SK-N-SH treated with all-trans-retinoic acid at 6 μM for 48 hours (cell line): ENCODE results near the gene PPIC.

ENCODE experiments used
- ATAC-seq: fragments of 200-7000 bp; cut with Tn5 transposase; 3 replicates; pipeline ENCODE4 v1.9.1; 2020; ENCODE audit warnings: mild to moderate bottlenecking, moderate library complexity
- ARNTL ChIP-seq: fragments of 450-650 bp; formaldehyde crosslinking; IDR thresholded peaks from 2 replicates; pipeline ENCODE4 v1.5.0; 2020; ENCODE audit warnings: low read depth, mild to moderate bottlenecking, moderate library complexity, borderline replicate concordance
- CSDC2 ChIP-seq: fragments of 250-450 bp; sonication (Bioruptor Pico); IDR thresholded peaks from 2 replicates; pipeline ENCODE4 v1.5.0; 2020; ENCODE audit warnings: mild to moderate bottlenecking, moderate library complexity
- ESRRG ChIP-seq: fragments of 250-450 bp; sonication (Bioruptor Pico); IDR thresholded peaks from 2 replicates; pipeline ENCODE4 v1.6.1; 2021; ENCODE audit warnings: mild to moderate bottlenecking
- GLIS3 ChIP-seq: fragments of 250-450 bp; sonication (Bioruptor Pico); IDR thresholded peaks from 2 replicates; pipeline ENCODE4 v1.5.0; 2020; ENCODE audit warnings: mild to moderate bottlenecking, moderate library complexity
- ISL1 ChIP-seq: fragments of 250-450 bp; sonication (Bioruptor Pico); IDR thresholded peaks from 2 replicates; pipeline ENCODE4 v2.1.2; 2022; ENCODE audit warnings: mild to moderate bottlenecking, moderate library complexity
- OSR1 ChIP-seq: fragments of 250-450 bp; sonication (Bioruptor Pico); IDR thresholded peaks from 2 replicates; pipeline ENCODE4 v1.8.0; 2022; ENCODE audit warnings: moderate library complexity, mild to moderate bottlenecking, inconsistent platforms
- PPARA ChIP-seq: fragments of 250-450 bp; sonication (Bioruptor Pico); IDR thresholded peaks from 2 replicates; pipeline ENCODE4 v1.5.0; 2020; ENCODE audit warnings: mild to moderate bottlenecking, borderline replicate concordance
- RARB ChIP-seq: fragments of 250-450 bp; sonication (Bioruptor Pico); IDR thresholded peaks from 2 replicates; pipeline ENCODE4 v1.8.0; 2021; ENCODE audit warnings: mild to moderate bottlenecking, moderate library complexity
- SNAI2 ChIP-seq: fragments of 250-450 bp; sonication (Bioruptor Pico); IDR thresholded peaks from 2 replicates; pipeline ENCODE4 v1.5.0; 2020; ENCODE audit warnings: mild to moderate bottlenecking, moderate library complexity
- TCF4 ChIP-seq: fragments of 250-450 bp; sonication (Bioruptor Pico); IDR thresholded peaks from 2 replicates; pipeline ENCODE4 v1.8.0; 2021; ENCODE audit warnings: mild to moderate bottlenecking, moderate library complexity, borderline replicate concordance
- TOX ChIP-seq: fragments of 250-450 bp; sonication (Bioruptor Pico); IDR thresholded peaks from 2 replicates; pipeline ENCODE4 v1.8.0; 2021; ENCODE audit warnings: mild to moderate bottlenecking, moderate library complexity, borderline replicate concordance
- ZC3H10 ChIP-seq: fragments of 250-450 bp; sonication (Bioruptor Pico); IDR thresholded peaks from 2 replicates; pipeline ENCODE4 v1.5.1; 2021; ENCODE audit warnings: mild to moderate bottlenecking, moderate library complexity
- ZFP3 ChIP-seq: fragments of 250-450 bp; sonication (Bioruptor Pico); IDR thresholded peaks from 2 replicates; pipeline ENCODE4 v1.5.0; 2020; ENCODE audit warnings: mild to moderate bottlenecking, moderate library complexity
- ZFP30 ChIP-seq: fragments of 450-650 bp; formaldehyde crosslinking; IDR thresholded peaks from 2 replicates; pipeline ENCODE4 v1.5.0; 2022; ENCODE audit warnings: mild to moderate bottlenecking, moderate library complexity
- ZNF565 ChIP-seq: fragments of 450-650 bp; formaldehyde crosslinking; conservative IDR thresholded peaks from 2 replicates; pipeline ENCODE4 v1.5.0; 2020; ENCODE audit warnings: low read depth, mild to moderate bottlenecking, moderate library complexity
- ZNF70 ChIP-seq: fragments of 450-650 bp; formaldehyde crosslinking; IDR thresholded peaks from 2 replicates; pipeline ENCODE4 v1.5.0; 2020; ENCODE audit warnings: mild to moderate bottlenecking, moderate library complexity
- ZNF8 ChIP-seq: fragments of 450-650 bp; formaldehyde crosslinking; IDR thresholded peaks from 2 replicates; pipeline ENCODE4 v1.5.0; 2020; ENCODE audit warnings: mild to moderate bottlenecking, moderate library complexity
- TF ChIP-seq, protein P1 (sequence below): fragments of 250-450 bp; sonication (Bioruptor Pico); IDR thresholded peaks from 2 replicates; pipeline ENCODE4 v1.5.0; 2020; ENCODE audit warnings: mild to moderate bottlenecking, moderate library complexity
- TF ChIP-seq, protein P2 (sequence below): fragments of 250-450 bp; sonication (Bioruptor Pico); IDR thresholded peaks from 2 replicates; pipeline ENCODE4 v1.8.0; 2021; ENCODE audit warnings: low read depth, mild to moderate bottlenecking, moderate library complexity, borderline replicate concordance
- TF ChIP-seq, protein P3 (sequence below): fragments of 250-450 bp; sonication (Bioruptor Pico); IDR thresholded peaks from 2 replicates; pipeline ENCODE4 v1.5.1; 2021; ENCODE audit warnings: mild to moderate bottlenecking, moderate library complexity
- TF ChIP-seq, protein P4 (sequence below): fragments of 250-450 bp; sonication (Bioruptor Pico); IDR thresholded peaks from 2 replicates; pipeline ENCODE4 v1.8.0; 2020; ENCODE audit warnings: mild to moderate bottlenecking, moderate library complexity, borderline replicate concordance
- TF ChIP-seq, protein P5 (sequence below): fragments of 250-450 bp; sonication (Bioruptor Pico); IDR thresholded peaks from 2 replicates; pipeline ENCODE4 v1.5.1; 2020; ENCODE audit warnings: low read depth, mild to moderate bottlenecking, moderate library complexity

The PPIC gene

DNA sequence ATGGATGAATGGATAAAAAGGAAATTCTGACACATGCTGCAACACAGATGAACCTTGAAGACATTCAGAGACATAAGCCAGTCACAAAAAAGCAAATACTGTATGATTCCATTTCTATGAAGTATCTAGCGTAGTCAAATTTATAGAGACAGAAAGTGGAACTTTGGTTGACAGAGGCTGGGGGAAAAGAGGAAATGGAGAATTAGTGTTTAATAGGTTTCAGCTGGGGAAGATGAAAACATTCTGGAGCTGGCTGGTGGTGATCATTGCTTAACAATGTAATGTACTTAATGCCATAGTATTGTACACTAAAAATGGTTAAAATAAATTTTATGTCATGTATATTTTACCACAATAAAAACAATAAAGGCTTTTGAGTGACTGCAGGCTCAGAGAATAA is 24.2 kb downstream of the PPIC start:
- peak; percentile 93 for ATAC-seq
- no peak for TF ChIP-seq PPARA (CRISPR knock-in tag)
- no peak for TF ChIP-seq SNAI2 (CRISPR knock-in tag)
- TF ChIP-seq TCF4 (CRISPR knock-in tag): no peak
- TF ChIP-seq OSR1 (CRISPR knock-in tag): no peak
- TF ChIP-seq RARB: no peak
- TF ChIP-seq, protein P1, sequence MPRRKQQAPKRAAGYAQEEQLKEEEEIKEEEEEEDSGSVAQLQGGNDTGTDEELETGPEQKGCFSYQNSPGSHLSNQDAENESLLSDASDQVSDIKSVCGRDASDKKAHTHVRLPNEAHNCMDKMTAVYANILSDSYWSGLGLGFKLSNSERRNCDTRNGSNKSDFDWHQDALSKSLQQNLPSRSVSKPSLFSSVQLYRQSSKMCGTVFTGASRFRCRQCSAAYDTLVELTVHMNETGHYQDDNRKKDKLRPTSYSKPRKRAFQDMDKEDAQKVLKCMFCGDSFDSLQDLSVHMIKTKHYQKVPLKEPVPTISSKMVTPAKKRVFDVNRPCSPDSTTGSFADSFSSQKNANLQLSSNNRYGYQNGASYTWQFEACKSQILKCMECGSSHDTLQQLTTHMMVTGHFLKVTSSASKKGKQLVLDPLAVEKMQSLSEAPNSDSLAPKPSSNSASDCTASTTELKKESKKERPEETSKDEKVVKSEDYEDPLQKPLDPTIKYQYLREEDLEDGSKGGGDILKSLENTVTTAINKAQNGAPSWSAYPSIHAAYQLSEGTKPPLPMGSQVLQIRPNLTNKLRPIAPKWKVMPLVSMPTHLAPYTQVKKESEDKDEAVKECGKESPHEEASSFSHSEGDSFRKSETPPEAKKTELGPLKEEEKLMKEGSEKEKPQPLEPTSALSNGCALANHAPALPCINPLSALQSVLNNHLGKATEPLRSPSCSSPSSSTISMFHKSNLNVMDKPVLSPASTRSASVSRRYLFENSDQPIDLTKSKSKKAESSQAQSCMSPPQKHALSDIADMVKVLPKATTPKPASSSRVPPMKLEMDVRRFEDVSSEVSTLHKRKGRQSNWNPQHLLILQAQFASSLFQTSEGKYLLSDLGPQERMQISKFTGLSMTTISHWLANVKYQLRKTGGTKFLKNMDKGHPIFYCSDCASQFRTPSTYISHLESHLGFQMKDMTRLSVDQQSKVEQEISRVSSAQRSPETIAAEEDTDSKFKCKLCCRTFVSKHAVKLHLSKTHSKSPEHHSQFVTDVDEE: no peak
- TF ChIP-seq ZFP30 (CRISPR knock-in tag): no peak
- TF ChIP-seq, protein P2, sequence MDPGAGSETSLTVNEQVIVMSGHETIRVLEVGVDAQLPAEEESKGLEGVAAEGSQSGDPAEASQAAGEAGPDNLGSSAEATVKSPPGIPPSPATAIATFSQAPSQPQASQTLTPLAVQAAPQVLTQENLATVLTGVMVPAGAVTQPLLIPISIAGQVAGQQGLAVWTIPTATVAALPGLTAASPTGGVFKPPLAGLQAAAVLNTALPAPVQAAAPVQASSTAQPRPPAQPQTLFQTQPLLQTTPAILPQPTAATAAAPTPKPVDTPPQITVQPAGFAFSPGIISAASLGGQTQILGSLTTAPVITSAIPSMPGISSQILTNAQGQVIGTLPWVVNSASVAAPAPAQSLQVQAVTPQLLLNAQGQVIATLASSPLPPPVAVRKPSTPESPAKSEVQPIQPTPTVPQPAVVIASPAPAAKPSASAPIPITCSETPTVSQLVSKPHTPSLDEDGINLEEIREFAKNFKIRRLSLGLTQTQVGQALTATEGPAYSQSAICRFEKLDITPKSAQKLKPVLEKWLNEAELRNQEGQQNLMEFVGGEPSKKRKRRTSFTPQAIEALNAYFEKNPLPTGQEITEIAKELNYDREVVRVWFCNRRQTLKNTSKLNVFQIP: no peak
- TF ChIP-seq, protein P3, sequence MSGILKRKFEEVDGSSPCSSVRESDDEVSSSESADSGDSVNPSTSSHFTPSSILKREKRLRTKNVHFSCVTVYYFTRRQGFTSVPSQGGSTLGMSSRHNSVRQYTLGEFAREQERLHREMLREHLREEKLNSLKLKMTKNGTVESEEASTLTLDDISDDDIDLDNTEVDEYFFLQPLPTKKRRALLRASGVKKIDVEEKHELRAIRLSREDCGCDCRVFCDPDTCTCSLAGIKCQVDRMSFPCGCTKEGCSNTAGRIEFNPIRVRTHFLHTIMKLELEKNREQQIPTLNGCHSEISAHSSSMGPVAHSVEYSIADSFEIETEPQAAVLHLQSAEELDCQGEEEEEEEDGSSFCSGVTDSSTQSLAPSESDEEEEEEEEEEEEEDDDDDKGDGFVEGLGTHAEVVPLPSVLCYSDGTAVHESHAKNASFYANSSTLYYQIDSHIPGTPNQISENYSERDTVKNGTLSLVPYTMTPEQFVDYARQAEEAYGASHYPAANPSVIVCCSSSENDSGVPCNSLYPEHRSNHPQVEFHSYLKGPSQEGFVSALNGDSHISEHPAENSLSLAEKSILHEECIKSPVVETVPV (CRISPR knock-in tag): no peak
- TF ChIP-seq ESRRG (CRISPR knock-in tag): no peak

DNA sequence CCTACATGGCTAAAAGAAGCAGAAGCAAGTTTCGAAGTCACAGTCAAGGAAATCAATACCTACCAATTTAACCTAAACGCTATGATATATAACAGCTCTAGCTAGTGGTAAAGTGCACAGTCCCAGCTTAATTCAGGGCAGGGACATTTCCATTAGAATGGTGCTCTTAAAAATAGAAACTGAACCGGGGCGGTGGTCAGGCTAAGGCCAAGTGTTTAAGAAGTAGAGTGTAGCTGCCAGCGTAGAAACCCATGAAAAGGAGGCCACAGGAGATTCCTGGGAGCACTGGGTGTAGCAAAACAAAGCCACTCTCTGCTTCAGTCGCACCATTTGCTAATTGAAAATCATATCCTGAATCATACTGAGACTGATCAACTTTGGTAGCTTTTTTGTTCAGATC is 28.8 kb downstream of the PPIC start:
- TF ChIP-seq, protein P2: no peak
- TF ChIP-seq GLIS3 (no peak), CSDC2 (CRISPR knock-in tag) (no peak), ZNF8 (CRISPR knock-in tag) (no peak), OSR1 (CRISPR knock-in tag) (no peak), ISL1 (CRISPR knock-in tag) (no peak), ZFP3 (CRISPR knock-in tag) (no peak), ESRRG (CRISPR knock-in tag) (no peak), ZC3H10 (no peak), RARB (no peak), ARNTL (no peak), ZFP30 (CRISPR knock-in tag) (no peak), ZNF565 (CRISPR knock-in tag) (no peak), TOX (CRISPR knock-in tag) (no peak), PPARA (CRISPR knock-in tag) (no peak), ZNF70 (CRISPR knock-in tag) (no peak)
- TF ChIP-seq, protein P3 (CRISPR knock-in tag): no peak
- TF ChIP-seq, protein P4, sequence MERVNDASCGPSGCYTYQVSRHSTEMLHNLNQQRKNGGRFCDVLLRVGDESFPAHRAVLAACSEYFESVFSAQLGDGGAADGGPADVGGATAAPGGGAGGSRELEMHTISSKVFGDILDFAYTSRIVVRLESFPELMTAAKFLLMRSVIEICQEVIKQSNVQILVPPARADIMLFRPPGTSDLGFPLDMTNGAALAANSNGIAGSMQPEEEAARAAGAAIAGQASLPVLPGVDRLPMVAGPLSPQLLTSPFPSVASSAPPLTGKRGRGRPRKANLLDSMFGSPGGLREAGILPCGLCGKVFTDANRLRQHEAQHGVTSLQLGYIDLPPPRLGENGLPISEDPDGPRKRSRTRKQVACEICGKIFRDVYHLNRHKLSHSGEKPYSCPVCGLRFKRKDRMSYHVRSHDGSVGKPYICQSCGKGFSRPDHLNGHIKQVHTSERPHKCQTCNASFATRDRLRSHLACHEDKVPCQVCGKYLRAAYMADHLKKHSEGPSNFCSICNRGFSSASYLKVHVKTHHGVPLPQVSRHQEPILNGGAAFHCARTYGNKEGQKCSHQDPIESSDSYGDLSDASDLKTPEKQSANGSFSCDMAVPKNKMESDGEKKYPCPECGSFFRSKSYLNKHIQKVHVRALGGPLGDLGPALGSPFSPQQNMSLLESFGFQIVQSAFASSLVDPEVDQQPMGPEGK (CRISPR knock-in tag): no peak
- TF ChIP-seq, protein P1: no peak
- TF ChIP-seq, protein P5, sequence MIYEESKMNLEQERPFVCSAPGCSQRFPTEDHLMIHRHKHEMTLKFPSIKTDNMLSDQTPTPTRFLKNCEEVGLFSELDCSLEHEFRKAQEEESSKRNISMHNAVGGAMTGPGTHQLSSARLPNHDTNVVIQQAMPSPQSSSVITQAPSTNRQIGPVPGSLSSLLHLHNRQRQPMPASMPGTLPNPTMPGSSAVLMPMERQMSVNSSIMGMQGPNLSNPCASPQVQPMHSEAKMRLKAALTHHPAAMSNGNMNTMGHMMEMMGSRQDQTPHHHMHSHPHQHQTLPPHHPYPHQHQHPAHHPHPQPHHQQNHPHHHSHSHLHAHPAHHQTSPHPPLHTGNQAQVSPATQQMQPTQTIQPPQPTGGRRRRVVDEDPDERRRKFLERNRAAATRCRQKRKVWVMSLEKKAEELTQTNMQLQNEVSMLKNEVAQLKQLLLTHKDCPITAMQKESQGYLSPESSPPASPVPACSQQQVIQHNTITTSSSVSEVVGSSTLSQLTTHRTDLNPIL: no peak
- no peak for ATAC-seq
